ENCODE measurements around the gene FAM210B.

The FAM210B gene

GRCh38 chr20:56347628-56348304, 11.0 kb upstream of the FAM210B start:
- Histone ChIP-seq H3K4me3 (ENCODE audit: low read depth, low read length) (peak overlapping the region; percentile 20), H3K9me3 (ENCODE audit: control insufficient read depth, insufficient read depth, low read length) (no peaks in the 10 kb centered on the region), H3K4me1 (ENCODE audit: control insufficient read depth, insufficient read depth, low read length) (peaks cover 11% of the 10 kb centered on the region), H3K27me3 (ENCODE audit: control insufficient read depth, insufficient read depth, low read length) (peaks cover 74% of the 10 kb centered on the region), H3K36me3 (ENCODE audit: control insufficient read depth, insufficient read depth, low read length) (no peaks in the 10 kb centered on the region), H3K9ac (ENCODE audit: low read depth, low read length) (no peak overlapping the region)

DNA sequence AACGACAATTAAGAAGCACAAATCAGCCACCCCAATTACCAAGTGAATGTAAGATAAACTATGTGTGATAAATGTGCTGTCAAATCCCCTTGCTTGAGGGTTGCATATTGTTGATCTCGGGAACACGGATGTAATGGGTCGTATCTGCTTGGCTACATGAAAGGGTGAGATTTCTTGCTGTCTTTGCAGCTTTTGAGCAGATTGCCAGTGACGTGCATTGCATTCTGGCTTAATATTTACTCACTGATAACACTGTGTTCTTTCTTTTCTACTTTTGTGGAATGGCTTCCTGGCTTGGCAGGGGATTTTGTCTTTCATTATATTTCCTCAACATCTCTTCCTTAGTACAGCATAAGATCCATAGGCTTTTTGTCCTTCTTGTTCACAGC, 10.5 kb upstream of the FAM210B start:
- Histone ChIP-seq H3K9me3 (ENCODE audit: control insufficient read depth, insufficient read depth, low read length) (no peaks in the 10 kb centered on the region), H3K36me3 (ENCODE audit: control insufficient read depth, insufficient read depth, low read length) (no peaks in the 10 kb centered on the region), H3K4me1 (ENCODE audit: control insufficient read depth, insufficient read depth, low read length) (peaks cover 11% of the 10 kb centered on the region), H3K27me3 (ENCODE audit: control insufficient read depth, insufficient read depth, low read length) (peaks cover 68% of the 10 kb centered on the region), H3K4me3 (ENCODE audit: low read depth, low read length) (peak overlapping the region; percentile 20), H3K9ac (ENCODE audit: low read depth, low read length) (no peak overlapping the region)

GRCh38 chr20:56348746-56349145, 10.0 kb upstream of the FAM210B start:
- Histone ChIP-seq H3K36me3 (ENCODE audit: control insufficient read depth, insufficient read depth, low read length) (no peaks in the 10 kb centered on the region), H3K9me3 (ENCODE audit: control insufficient read depth, insufficient read depth, low read length) (no peaks in the 10 kb centered on the region), H3K9ac (ENCODE audit: low read depth, low read length) (no peak overlapping the region), H3K4me3 (ENCODE audit: low read depth, low read length) (no peak overlapping the region), H3K27me3 (ENCODE audit: control insufficient read depth, insufficient read depth, low read length) (peaks cover 64% of the 10 kb centered on the region), H3K4me1 (ENCODE audit: control insufficient read depth, insufficient read depth, low read length) (peaks cover 11% of the 10 kb centered on the region)

DNA sequence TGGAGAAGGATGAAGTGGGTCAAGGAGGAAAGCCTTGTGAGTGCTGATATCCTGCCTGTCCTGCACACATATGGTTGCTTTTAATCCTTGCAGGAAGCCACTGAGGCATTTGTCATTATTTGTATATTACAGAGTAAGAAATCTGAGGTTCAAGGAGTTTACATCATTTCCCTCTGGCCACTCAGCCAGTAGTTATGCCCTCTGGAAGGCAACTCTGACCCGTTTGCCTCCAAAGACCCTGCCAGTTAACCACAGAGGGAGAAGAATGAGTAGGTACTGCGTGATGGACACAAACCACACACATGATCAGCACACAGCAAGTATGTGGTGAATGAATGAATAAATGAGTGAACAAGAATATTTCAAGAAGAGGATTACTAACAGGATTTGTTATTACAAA, 7.9 kb upstream of the FAM210B start:
- Histone ChIP-seq H3K4me1 (ENCODE audit: control insufficient read depth, insufficient read depth, low read length) (peaks cover 11% of the 10 kb centered on the region), H3K9ac (ENCODE audit: low read depth, low read length) (no peak overlapping the region)

GRCh38 chr20:56352345-56353055, 6.3 kb upstream of the FAM210B start:
- Histone ChIP-seq H3K27me3 (ENCODE audit: control insufficient read depth, insufficient read depth, low read length) (peaks cover 32% of the 10 kb centered on the region), H3K4me3 (ENCODE audit: low read depth, low read length) (no peak overlapping the region), H3K4me1 (ENCODE audit: control insufficient read depth, insufficient read depth, low read length) (peaks cover 11% of the 10 kb centered on the region)

More for the DNA sequence above, 7.9 kb upstream of the FAM210B start:
- Histone ChIP-seq H3K9me3 (ENCODE audit: control insufficient read depth, insufficient read depth, low read length) (no peaks in the 10 kb centered on the region), H3K36me3 (ENCODE audit: control insufficient read depth, insufficient read depth, low read length) (no peaks in the 10 kb centered on the region), H3K27me3 (ENCODE audit: control insufficient read depth, insufficient read depth, low read length) (peaks cover 44% of the 10 kb centered on the region), H3K4me3 (ENCODE audit: low read depth, low read length) (no peak overlapping the region)

GRCh38 chr20:56353356-56353755, 5.4 kb upstream of the FAM210B start:
- peaks cover 3% of the 10 kb centered on the region for H3K4me1 ChIP-seq (ENCODE audit: control insufficient read depth, insufficient read depth, low read length)
- no peaks in the 10 kb centered on the region for H3K9me3 ChIP-seq (ENCODE audit: control insufficient read depth, insufficient read depth, low read length)
- peaks cover 25% of the 10 kb centered on the region for H3K27me3 ChIP-seq (ENCODE audit: control insufficient read depth, insufficient read depth, low read length)
- H3K36me3 ChIP-seq (ENCODE audit: control insufficient read depth, insufficient read depth, low read length) = no peaks in the 10 kb centered on the region
- no peak overlapping the region for H3K4me3 ChIP-seq (ENCODE audit: low read depth, low read length)
- H3K9ac ChIP-seq (ENCODE audit: low read depth, low read length) = no peak overlapping the region

More at GRCh38 chr20:56352345-56353055, 6.3 kb upstream of the FAM210B start:
- Histone ChIP-seq H3K9ac (ENCODE audit: low read depth, low read length) (no peak overlapping the region), H3K36me3 (ENCODE audit: control insufficient read depth, insufficient read depth, low read length) (no peaks in the 10 kb centered on the region), H3K9me3 (ENCODE audit: control insufficient read depth, insufficient read depth, low read length) (no peaks in the 10 kb centered on the region)

DNA sequence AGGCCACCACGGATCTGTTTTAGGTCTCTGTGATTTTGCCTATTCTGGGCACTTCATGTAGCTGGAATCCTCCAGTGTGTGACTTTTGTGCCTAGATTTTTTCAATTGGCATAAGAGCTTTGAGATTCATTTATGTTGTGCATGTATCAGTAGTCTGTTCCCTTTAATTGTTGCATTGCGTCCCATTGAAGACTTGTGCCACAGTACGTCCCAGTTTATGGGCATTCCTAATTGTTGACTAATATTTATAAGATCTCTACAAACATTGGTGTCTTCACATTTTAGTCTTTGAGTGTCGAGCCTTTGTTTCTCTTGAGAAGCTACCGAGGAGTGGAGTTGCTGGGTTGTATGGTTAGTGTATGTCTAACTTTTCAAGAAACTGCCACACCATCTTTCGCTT, 704 bp upstream of the FAM210B start:
- Histone ChIP-seq H3K27me3 (ENCODE audit: control insufficient read depth, insufficient read depth, low read length) (peaks cover 8% of the 10 kb centered on the region), H3K4me3 (ENCODE audit: low read depth, low read length) (no peak overlapping the region), H3K9ac (ENCODE audit: low read depth, low read length) (no peak overlapping the region)

GRCh38 chr20:56359212-56360132, 698 bp downstream of the FAM210B start:
- Histone ChIP-seq H3K4me1 (ENCODE audit: control insufficient read depth, insufficient read depth, low read length) (peaks cover 4% of the 10 kb centered on the region), H3K9me3 (ENCODE audit: control insufficient read depth, insufficient read depth, low read length) (no peaks in the 10 kb centered on the region), H3K27me3 (ENCODE audit: control insufficient read depth, insufficient read depth, low read length) (peaks cover 8% of the 10 kb centered on the region), H3K4me3 (ENCODE audit: low read depth, low read length) (peak overlapping the region; percentile 79), H3K9ac (ENCODE audit: low read depth, low read length) (no peak overlapping the region), H3K36me3 (ENCODE audit: control insufficient read depth, insufficient read depth, low read length) (no peaks in the 10 kb centered on the region)

More for the DNA sequence above, 704 bp upstream of the FAM210B start:
- H3K36me3 ChIP-seq (ENCODE audit: control insufficient read depth, insufficient read depth, low read length) = no peaks in the 10 kb centered on the region
- peaks cover 4% of the 10 kb centered on the region for H3K4me1 ChIP-seq (ENCODE audit: control insufficient read depth, insufficient read depth, low read length)
- H3K9me3 ChIP-seq (ENCODE audit: control insufficient read depth, insufficient read depth, low read length) = no peaks in the 10 kb centered on the region

DNA sequence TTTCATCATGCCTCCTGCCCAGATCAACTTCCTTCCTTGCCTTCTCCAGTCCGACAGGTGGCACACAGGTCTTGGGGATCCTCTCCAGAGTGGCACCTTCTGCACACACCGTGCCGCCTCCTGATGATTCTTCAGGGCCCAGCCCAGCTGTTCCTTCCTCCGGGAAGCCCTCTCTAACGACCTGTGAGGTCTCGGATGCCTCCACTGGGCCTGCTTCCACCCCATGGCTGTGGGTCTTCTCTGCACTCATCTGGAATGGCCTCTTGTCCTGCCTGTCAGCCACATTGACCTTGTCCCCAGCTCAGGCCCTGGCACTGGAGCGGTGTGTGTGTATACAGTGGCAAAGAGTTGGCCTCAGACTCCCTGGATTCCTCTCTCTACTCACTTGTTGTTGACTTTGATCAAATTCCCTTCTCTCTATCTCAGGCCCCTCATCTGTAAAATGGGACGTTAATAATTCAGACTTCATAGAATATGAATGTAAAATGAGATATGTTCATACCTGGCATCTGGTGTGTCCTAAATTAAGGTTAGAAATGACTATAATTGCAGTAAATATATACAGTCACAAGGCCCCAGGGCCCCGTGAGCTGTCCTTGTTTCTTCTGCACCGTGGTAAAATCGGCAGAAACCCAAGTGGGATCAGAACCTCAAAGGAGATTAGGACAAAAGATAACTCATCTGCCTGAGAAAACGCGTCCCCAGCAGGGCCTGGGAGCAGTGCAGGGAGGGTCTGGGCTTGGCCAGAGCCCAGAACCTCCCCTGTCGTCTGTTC, 1.5 kb downstream of the FAM210B start:
- Histone ChIP-seq H3K4me3 (ENCODE audit: low read depth, low read length) (peak overlapping the region; percentile 79), H3K36me3 (ENCODE audit: control insufficient read depth, insufficient read depth, low read length) (peaks cover 2% of the 10 kb centered on the region), H3K4me1 (ENCODE audit: control insufficient read depth, insufficient read depth, low read length) (peaks cover 4% of the 10 kb centered on the region), H3K9ac (ENCODE audit: low read depth, low read length) (no peak overlapping the region), H3K27me3 (ENCODE audit: control insufficient read depth, insufficient read depth, low read length) (peaks cover 8% of the 10 kb centered on the region), H3K9me3 (ENCODE audit: control insufficient read depth, insufficient read depth, low read length) (no peaks in the 10 kb centered on the region)

DNA sequence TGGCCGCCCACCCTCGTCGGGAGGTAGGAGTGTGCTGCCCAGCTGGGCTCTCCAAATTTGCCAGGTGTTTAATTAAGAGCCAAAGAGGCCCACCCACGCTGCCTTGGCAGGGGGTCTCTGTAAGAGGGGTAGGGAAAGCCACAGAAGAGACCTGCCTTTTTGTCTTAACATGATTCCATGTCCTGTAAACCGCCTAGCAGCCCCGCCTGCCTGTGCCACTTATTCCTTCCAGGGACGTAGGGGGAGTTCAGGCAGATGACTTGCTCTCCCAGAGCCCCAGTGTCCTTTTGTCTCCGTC, 2.1 kb downstream of the FAM210B start:
- Histone ChIP-seq H3K4me3 (ENCODE audit: low read depth, low read length) (no peak overlapping the region), H3K9me3 (ENCODE audit: control insufficient read depth, insufficient read depth, low read length) (no peaks in the 10 kb centered on the region), H3K9ac (ENCODE audit: low read depth, low read length) (no peak overlapping the region), H3K27me3 (ENCODE audit: control insufficient read depth, insufficient read depth, low read length) (peaks cover 8% of the 10 kb centered on the region), H3K4me1 (ENCODE audit: control insufficient read depth, insufficient read depth, low read length) (peaks cover 4% of the 10 kb centered on the region), H3K36me3 (ENCODE audit: control insufficient read depth, insufficient read depth, low read length) (peaks cover 2% of the 10 kb centered on the region)

- Histone ChIP-seq H3K9ac (ENCODE audit: low read depth, low read length) (no peak overlapping the region), H3K27me3 (ENCODE audit: control insufficient read depth, insufficient read depth, low read length) (peaks cover 8% of the 10 kb centered on the region), H3K36me3 (ENCODE audit: control insufficient read depth, insufficient read depth, low read length) (peaks cover 2% of the 10 kb centered on the region), H3K4me1 (ENCODE audit: control insufficient read depth, insufficient read depth, low read length) (peaks cover 4% of the 10 kb centered on the region), H3K9me3 (ENCODE audit: control insufficient read depth, insufficient read depth, low read length) (no peaks in the 10 kb centered on the region), H3K4me3 (ENCODE audit: low read depth, low read length) (no peak overlapping the region)
Observed at GRCh38 chr20:56361900-56362299, 3.1 kb downstream of the FAM210B start.
